ENCODE results near the gene CAPN15.
"Not testable (repeated sequence)": the region's sequence is repeated elsewhere in the genome, so short reads cannot be mapped to it uniquely, and the experiment has no call there.

The CAPN15 gene

DNA sequence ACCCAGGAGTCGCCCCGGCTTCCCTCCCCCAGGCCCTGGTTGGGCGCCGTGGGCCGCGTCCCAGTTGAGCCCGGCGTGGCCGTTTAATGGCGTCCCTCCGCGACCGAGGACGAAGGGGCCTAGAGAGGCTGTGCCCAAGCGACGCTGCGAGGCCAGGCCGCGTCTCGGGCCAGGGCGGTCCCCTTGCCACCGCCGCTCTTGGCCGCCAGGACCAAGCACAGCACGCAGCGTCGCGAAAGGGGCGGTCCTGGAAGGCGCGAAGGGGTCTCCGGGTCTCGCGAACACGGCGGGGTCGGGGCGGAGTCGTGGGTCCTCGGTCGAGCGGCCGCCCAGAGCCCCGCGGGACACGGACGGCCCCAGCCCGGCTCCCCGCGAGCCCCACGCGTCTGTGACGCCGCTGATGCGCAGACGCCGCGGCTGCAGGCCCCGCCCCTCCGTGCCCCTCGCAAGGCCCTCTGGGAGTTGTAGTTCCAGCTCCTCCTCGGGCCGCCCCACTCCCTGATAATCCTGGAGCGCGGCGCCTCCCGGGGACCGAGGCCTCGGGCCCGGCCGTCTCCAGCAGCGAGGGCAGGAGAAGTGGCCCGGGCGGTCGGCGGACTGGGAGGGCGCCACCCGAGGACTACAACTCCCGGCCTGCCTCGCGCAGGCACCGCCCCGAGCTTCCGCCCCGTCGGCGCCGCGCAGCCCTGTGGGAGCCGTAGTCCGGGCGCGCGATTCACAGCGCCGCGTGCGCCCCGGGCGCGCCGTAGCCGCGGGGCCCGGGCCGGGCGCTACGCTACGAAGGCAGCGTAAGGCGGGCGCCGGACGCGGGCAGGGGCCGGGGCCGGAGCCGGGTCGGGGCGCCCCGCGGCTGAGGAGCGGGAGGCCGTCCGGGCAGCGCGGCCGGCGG is at the start of gene CAPN15:
Gene CAPN15 (plus strand): TSS at position 698 of the 889 bp plus-strand sequence. CDS start 19,127 bp downstream, outside the sequence.
- FAIRE-seq = peak; percentile 84
- DNase-seq (ENCODE audit: extremely low spot score, insufficient read length, low read depth) = peak; percentile 67

DNA sequence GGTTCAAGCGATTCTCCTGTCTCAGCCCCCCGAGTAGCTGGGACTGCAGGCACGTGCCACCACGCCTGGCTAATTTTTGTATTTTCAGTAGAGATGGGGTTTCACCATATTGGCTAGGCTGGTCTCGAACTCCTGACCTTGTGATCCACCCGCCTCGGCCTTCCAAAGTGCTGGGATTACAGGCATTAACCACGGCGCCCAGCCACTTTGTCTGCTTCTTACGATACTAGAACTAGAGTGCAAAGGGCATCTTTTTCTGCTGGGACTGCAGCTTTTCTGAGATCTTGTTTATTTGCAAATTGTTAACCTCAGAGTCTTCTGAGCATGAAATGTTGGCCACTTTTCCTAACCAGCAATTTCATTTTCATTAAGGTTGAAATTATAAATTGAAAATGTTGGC is 49.2 kb upstream of the CAPN15 start:
- FAIRE-seq; DNase-seq (ENCODE audit: extremely low spot score, insufficient read length, low read depth): not testable (repeated sequence)

DNA sequence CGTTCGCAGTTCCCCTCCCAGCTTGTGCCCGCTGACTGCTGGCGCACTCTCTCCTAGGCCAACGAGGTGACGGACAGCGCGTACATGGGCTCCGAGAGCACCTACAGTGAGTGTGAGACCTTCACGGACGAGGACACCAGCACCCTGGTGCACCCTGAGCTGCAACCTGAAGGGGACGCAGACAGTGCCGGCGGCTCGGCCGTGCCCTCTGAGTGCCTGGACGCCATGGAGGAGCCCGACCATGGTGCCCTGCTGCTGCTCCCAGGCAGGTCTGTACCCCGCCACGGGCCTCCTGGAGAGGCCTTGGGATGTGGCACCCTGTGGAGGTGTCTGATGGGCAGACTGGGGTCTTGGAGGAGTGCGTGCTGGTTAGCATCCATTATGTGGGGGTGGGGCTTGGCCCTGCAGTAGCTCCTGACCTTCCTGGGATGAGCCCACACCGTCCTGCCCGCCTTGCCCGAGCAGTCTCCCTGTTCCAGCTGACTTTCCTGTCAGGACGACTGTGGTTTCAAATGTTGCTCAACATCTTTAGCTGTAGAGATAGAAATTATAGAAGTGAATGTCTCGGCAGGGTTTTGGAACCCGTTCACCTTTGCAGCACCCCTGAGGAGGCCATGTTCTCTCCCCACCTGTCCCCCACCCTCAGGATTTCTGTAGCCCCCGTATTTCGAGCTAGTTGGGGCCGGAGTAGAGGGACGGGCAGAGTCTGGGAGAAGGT is 44.9 kb upstream of the CAPN15 start:
- DNase-seq (ENCODE audit: extremely low spot score, insufficient read length, low read depth) = no peak
- FAIRE-seq = no peak

DNA sequence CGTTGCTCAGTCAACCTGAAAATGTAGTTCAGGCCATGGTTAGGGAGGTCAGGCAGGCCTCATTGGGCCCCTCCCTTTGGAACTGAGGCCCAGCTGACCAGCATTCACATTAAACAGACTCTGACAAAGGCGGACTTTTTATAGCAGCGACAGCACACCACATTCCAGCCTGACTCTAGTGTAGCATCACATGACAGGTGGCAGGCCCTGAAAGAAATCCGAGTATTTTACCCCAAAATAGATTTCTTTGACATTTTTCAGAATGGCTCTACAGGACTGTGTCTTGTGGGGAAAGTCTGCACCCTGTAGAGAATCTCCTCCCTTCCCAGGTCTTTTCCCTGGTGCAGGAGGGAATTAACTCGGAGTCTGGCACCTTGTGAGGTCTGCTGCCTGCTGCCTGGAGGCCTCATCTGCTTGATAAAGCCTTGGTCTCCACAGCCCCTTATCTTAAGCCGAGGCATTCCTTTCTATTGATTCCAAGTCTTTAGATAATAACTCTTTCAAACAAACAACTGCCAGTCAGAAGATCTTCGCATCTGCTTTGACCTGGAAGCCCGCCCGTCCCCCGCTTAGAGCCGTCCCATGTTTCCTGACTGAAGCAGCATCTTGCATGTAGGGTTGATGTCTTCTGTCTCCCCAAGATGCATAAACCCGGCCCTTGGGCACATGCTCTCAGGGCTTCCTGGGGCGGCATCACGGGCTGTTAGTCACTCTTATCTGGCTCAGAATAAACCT is 44.0 kb upstream of the CAPN15 start:
- DNase-seq (ENCODE audit: extremely low spot score, insufficient read length, low read depth) (no peak), FAIRE-seq (no peak)

DNA sequence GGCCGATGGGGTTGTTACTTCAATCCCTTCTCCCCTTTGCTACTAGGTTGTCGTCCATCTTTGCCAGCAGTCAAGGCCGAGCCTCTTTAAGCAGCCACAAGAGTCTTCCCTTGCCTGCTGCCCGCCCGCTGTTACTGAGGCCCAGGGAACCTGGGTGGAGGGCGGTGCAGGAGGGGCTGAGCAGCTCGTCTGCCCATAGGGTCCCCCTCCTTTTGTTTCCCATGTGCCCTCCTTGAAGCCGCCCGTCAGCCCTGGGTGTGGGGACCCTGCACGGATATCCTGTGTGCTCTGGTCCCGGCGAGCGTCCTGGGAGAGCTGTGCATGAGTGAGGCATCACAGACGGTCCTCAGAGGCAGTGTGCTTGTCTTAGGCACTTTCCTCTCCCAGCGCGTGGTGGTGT is 37.9 kb upstream of the CAPN15 start:
- FAIRE-seq (no peak), DNase-seq (ENCODE audit: extremely low spot score, insufficient read length, low read depth) (no peak)

DNA sequence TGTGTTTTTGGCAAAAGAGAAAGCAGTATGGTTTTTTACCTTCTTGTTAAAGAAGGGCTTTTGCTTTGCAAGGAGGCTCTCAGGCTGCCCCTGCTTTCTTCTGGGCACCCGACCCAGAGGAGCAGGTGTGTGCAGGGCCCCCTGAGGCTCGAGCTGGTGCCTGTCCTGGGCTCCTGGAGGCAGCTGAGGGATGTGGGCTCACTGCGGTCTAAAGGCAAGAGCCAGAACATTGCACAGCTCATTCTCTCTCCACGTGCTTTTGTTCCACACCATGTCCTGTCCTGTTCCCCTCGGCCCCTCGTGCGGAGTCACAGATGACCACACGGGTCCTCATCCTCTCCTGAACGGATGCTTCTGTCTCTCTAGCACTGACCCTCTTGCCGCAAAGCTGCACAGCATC is 36.7 kb upstream of the CAPN15 start:
- no peak for DNase-seq (ENCODE audit: extremely low spot score, insufficient read length, low read depth)
- no peak for FAIRE-seq

DNA sequence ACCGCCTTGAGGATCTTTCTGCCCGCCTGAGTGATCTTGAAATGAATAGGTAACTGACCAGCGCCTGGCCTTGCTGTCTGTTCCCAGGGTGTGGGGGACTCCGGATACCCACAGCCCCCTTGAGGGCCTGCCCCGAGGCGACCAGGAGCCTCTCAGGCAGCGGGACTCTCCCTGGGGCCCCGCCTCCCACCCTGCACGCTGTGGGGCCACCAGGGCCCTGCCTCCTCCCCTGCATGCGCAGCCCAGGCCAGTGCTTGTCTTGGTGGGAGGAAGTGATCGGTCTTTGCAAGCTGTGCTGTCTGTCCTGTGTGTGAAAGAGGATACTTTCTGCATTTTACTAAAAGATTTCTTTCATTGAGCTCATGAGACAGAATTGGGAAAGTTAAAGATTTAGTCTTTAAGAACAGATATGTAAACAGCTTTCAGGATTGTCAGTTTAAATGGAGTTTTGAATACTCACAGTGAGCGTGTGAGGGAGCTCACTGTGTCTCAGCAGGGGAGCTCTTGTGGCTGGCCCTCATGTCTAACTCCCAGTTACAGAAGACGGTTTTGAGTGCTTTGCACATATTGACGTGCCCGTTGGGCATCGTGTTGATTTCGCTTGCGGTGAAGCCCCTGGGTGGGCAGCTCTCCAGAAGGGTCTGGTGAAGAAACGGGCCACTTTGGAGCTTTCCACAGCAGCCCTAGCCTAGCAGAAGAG is 36.1 kb upstream of the CAPN15 start:
- DNase-seq (ENCODE audit: extremely low spot score, insufficient read length, low read depth) = no peak

DNA sequence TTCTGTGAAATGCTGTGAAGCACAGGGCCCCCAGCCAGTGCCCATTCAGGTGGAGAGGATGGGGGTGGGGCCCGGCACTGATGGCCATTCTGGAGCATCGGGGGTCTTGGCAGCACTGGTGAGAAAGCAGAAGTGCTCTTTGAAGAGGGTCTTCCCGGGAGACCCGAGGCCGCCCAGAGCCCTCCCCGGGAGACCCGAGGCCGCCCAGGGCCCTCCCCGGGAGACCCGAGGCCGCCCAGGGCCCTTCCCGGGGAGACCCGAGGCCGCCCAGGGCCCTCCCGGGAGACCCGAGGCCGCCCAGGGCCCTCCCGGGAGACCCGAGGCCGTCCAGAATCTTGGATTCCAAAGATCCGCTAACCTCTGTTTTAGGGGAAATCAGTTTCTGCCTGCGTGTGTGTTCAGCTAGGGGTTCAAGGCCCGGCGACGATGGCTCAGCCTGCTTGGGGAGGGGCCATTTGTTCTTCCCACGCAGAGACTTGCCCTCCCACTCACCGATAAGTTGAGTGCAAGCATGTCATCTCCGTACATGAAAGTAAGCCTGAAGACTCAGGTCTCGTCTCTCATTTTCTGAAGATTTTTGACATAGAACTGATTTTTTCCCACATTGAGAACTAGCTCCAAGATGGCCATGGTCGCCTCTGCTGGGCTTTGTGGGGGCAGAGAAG is 35.2 kb upstream of the CAPN15 start:
- DNase-seq (ENCODE audit: extremely low spot score, insufficient read length, low read depth) (no peak), FAIRE-seq (no peak)

More for the DNA sequence above, 36.1 kb upstream of the CAPN15 start:
- FAIRE-seq = no peak

DNA sequence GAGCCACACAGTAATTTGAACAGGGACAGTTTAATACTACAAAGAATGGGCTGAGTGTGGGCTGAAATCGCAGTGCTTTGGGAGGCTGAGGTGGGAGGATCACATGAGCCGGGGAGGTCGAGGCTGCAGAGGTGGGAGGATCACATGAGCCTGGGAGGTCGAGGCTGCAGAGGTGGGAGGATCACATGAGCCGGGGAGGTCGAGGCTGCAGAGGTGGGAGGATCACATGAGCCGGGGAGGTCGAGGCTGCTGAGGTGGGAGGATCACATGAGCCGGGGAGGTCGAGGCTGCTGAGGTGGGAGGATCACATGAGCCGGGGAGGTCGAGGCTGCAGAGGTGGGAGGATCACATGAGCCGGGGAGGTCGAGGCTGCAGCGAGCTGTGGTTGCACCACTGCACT is 32.8 kb upstream of the CAPN15 start:
- not testable (repeated sequence) for FAIRE-seq; DNase-seq (ENCODE audit: extremely low spot score, insufficient read length, low read depth)

DNA sequence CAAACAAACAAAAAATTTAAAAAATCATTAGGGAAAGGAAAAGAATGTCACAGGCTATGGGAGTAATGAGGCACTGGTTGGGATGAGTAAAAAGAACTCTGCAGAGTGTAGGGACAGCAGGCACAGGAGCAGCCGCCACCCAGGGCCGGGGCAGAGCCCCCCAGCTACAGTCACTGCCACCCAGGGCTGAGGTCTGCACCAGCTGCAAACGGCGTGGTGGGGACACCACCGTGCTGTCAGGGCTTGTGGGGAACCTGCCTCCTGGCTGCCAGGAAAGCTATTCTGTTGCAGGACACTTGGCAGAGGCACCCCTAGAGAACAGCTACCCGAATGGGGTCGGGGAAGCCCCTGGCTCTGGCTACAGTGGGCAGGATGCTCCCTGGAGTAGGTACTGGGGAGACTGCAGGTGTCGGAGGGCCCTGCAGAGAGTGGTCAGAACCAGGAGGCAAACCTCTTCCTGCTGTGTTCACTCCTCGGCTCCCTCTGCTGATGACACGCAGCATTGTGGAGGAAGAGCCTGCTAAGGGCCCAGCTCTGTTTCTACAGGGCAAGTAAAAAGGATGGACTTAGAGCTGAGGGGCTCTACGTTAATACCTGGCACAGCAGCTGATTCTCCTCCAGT is 32.3 kb upstream of the CAPN15 start:
- FAIRE-seq (no peak), DNase-seq (ENCODE audit: extremely low spot score, insufficient read length, low read depth) (peak; percentile 33)

DNA sequence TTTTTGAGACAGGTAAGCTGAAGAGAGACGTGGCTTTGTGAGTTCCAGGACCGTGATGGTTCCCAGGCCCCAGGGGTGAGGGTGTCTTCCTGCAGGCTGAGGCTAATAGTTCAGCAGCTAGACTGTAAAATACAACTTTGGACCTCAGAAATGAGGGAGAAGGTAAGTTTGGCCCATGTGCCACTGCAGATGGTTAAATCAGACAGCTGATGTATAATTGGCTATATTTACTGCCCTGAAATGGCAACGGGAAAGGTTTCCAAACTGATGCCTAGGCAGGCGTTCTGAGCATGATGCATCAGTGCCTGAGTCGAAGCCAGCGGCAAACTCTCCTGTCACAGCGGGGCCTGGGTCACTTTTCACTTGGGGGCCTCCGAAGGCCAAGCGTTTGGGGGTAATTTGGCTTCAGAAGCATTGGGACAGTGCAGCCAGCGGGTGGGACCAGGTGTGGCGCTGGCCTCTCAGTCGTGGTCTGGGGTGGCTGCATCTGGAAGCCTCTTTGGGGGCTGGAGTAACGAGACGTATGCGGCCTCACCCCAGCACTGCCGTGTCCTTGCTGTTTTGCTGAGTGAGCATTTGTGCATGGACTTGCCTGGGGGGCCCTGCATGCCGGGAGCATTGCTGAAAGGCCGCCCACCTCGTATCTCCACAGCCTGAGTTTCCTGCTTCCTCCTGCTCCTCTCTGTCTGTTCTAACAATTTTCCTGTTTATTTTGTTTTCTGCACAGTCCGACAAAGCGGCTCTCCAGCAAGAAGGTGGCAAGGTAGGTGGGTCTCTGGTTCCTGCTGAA is 31.2 kb upstream of the CAPN15 start:
- FAIRE-seq = no peak
- no peak for DNase-seq (ENCODE audit: extremely low spot score, insufficient read length, low read depth)

DNA sequence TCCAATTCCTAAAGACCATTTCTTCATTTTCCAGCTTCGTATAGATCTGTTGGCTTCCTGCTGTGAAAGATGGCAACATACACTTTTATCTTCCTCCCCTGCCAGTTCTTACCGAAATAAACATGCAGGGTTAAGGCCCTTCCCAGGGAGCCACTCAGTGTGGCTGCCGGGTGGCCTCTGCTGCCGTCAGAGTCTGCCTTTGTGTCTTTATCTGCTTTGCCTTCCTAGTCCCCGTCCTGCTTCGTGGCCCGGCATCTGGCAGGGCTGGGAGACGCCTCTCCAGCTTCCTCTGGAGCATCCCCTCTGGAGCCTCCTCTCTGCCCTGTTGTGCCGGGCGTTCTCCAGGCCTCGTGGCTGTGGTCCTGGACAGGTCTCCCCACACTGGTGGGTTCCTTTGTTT is 30.3 kb upstream of the CAPN15 start:
- FAIRE-seq (no peak), DNase-seq (ENCODE audit: extremely low spot score, insufficient read length, low read depth) (no peak)

DNA sequence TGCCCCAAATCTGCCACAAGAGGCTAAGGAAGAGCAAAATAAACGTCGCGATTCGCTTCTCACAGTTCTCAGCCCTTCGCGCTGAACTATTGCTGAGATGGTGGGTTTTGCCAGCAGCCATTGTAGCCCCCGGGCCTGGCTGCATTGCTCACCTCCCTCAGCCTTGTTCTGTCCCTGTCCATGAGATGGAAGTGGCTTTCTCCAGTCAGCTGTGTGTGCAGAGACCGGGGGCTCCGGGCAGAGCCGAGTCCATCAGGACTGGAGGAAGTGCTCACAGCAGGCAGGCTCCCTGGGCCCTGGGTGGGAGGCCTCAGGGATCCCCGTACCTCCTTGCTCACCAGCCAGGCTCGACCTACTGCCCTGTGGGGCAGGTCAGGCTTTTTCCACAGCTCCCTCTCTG is 27.6 kb upstream of the CAPN15 start:
- FAIRE-seq = no peak
- DNase-seq (ENCODE audit: extremely low spot score, insufficient read length, low read depth) = no peak

DNA sequence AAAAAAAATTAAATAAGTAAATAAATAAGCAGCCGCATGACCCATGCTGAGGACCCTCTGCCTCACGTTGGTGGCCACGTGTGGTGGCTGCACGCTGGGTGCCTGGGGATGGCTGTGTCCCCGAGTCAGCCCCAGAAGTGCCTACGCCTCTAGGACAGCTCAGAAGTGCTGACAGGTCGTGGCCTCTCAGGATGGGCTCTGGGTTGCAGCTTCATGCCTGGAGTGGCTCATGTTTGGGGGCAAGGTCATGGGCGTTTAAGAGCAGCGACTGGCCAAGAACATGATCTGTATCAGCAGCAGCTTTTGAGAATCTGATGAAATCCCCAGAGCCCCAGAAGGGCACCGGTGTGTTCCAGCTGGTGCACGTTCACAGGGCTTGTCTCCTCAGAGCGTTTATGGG is 26.8 kb upstream of the CAPN15 start:
- DNase-seq (ENCODE audit: extremely low spot score, insufficient read length, low read depth) = no peak
- FAIRE-seq = no peak

DNA sequence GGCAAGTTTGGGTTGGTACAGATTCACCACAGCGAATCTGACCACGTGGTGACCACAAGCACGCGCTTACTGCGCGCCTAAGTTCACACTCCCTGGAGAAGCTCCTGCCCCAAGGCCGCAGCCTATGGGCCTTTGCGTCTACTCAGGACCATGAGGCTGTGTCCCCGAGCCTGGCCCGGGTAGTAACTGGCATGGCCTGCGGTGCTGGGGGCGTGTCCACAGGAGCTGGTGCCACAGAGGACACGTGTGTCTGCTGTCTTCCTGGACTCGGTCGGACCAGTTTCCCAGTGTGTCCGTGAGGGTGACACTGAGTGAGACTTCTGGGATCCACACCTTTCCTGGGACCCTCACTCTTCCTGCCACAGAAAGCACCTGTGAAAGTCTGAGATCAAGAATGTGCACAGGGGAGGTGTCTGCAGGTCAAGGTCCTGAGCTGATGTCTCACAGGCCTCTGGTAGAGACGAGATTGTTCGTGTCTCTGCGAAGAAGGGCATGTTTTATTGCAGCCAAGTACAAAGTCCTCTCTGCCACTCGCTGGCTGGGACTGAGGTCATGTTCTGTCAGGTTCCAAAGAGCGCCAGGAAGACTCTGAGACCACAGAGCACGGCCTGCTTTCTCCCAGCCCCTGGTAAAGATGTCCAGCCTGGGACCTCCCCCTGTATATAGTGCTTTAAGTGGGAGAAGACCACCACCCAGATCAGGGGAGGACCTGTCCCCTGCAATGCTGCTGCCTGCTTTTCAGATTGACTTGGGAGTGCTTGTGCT is 25.2 kb upstream of the CAPN15 start:
- FAIRE-seq (no peak), DNase-seq (ENCODE audit: extremely low spot score, insufficient read length, low read depth) (no peak)

DNA sequence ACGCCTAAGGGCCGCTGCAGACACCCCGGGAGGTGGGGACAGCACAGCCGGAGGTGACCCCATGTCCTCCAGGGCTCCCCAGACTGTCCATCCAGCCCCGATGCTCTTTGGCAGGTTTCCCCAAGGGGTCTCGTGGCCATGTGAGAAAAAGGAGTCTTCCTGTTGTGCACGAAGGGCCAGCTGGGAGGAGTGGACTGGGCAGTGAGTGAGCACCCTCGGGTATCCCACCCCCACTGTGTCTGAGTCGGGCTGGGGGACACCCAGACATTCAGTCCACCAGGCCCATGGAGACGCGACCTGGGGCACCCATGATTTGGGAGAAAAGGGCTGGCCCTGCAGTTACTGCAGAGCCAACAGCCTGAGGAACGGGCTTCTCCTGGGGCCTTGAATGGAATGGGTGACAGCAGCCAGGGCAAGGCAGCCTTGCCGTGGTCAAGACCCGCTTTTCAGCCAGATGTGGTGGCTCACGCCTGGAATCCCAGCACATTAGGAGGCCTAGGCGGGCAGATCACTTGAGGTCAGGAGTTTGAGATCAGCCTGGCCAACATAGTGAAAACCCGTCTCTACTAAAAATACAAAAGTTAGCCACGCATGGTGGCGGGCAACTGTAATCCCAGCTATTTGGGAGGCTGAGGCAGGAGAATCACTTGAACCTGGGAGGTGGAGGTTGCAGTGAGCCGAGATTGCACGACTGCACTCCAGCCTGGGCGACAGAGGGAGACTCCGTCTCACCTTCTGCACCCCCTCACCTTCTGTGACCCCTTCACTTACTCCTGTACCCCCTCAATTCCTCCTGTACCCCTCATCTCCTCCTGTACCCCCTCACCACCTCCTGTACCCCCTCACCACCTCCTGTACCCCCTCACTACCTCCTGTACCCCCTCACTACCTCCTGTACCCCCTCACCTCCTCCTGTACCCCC is 24.1 kb upstream of the CAPN15 start:
- FAIRE-seq (no peak), DNase-seq (ENCODE audit: extremely low spot score, insufficient read length, low read depth) (no peak)

All from GM18507 (cell line).